Measurements from ENCODE around the gene SPARCL1. TPM values are rescaled to one million over a fixed set of nuclear protein-coding genes. Genes with fewer than 3 reads are reported as not detected.
"Not testable (repeated sequence)": the region's sequence is repeated elsewhere in the genome, so short reads cannot be mapped to it uniquely, and the experiment has no call there.

SPARCL1 gene
- total RNA-seq, 1 experiment from 2014 or later: not detected

- DNase-seq (ENCODE audit: low spot score): not testable (repeated sequence)
Observed at GRCh38 chr4:87446375-87446774, 82.8 kb downstream of the SPARCL1 start.

DNA sequence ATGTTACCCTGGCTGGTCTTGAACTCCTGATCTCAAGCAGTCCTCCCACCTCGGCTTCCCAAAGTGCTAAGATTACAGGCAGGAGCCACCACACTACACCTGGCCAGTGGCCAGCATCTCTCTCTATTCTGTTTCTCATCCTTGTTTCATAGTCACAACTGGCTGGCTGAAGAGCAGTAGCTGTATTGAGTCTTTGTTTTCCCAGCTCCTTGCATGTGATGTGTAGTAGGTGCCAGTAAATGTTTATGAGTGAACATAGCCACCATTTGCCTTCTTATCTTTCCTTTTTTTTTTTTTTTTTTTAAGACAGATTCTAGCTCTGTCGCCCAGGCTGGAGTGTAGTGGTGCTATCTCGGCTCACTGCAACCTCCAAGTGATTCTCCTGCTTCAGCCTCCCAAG lies 83.2 kb downstream of the SPARCL1 start:
- DNase-seq (ENCODE audit: low spot score): no peak

- DNase-seq (ENCODE audit: low spot score): no peak
Observed at GRCh38 chr4:87444741-87445140, 84.4 kb downstream of the SPARCL1 start.

- DNase-seq (ENCODE audit: low spot score): no peak
Observed at GRCh38 chr4:87442889-87443288, 86.3 kb downstream of the SPARCL1 start.

DNA sequence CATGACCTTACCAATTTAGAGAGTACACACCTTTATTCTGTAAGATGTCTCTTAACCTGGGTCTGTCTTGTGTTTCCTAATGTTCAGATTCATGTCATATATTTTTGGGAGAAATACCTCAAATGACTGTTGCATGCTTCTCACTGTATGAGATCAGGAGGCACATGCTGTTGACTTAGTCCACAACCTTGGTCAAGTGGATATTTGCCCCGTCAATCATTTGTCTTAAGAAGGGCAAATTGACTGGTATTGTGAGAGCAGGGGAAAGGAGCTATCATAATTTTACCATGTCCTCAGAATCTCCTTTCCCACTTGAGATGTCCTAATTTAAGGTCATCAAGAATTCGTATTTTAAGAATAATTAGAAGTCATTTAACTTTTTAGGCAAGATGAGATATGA lies 95.8 kb downstream of the SPARCL1 start:
- DNase-seq (ENCODE audit: low spot score): no peak

- no peak for DNase-seq (ENCODE audit: low spot score)
Observed at GRCh38 chr4:87430038-87430437, 99.1 kb downstream of the SPARCL1 start.

DNA sequence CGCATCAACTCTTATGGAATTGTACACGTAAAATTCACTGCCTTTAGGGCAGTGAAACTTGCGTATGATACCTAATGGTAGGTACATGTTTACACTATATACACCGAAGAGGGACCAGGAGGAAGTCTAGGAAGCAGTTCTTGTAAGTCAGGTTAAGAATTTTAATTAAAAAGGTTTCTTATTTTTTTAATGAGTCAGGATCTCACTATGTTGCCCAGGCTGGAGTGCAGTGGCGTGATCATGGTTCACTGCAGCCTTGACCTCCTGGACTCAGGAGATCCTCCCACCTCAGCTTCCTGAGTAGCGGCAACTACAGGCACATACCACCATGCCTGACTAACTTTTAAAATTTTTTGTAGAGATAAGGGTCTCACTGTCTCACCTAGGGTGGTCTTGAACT lies 100.2 kb downstream of the SPARCL1 start:
- DNase-seq (ENCODE audit: low spot score): no peak

DNA sequence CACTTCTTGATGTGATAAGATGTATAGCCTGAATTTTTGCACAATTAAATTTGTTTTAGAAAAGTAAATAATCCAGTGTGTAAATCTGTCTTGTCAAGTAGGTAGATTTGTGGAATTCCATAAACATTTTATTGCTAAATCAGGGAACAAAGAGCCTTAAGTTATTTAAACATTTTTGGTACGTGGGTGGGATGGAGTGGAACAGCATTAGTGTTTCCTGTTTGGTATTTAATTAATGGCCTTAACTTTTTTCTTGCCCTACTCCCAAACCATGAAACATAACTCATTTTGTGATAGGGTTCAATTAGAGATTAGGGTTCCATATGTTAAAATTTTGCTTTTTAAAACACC lies 101.7 kb downstream of the SPARCL1 start:
- DNase-seq (ENCODE audit: low spot score): no peak

GRCh38 chr4:87426865-87427517 lies 102.2 kb downstream of the SPARCL1 start:
- no peak for DNase-seq (ENCODE audit: low spot score)

DNA sequence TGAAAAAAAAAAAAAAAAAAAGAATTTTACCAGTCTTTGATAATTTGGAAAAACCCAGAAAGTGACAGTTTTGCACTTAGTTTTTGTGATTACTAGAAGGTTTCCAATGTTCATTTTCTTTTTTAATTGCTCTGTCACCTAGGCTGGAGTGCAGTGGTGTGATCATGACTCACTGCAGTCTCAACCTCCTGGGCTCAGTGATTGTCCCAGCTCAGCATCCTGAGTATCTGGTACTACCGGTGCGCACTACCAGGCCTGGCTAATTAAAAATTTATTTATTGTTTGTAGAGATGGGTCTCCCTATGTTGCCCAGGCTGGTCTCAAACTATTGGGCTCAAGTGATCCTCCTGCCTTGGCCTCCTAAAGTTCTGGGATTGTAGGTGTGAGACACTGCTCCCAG lies 103.5 kb downstream of the SPARCL1 start:
- peak; percentile 52 for DNase-seq (ENCODE audit: low spot score)

GRCh38 chr4:87424099-87424543 lies 105.1 kb downstream of the SPARCL1 start:
- DNase-seq (ENCODE audit: low spot score): not testable (repeated sequence)

Other genes starting within 250 kb of the SPARCL1 start
- 0.10 TPM in 1 of 2 replicates, not detected in the other for gene HSD17B13, start 206.5 kb downstream of the SPARCL1 start, total RNA-seq (2014; rRNA removed; shearing (Covaris generic))
- gene HSD17B11, start 138.2 kb downstream of the SPARCL1 start, total RNA-seq (2014; rRNA removed; shearing (Covaris generic)): 107 and 159 TPM in 2 replicates
- gene NUDT9, start 106.8 kb downstream of the SPARCL1 start, total RNA-seq (2014; rRNA removed; shearing (Covaris generic)): 13.3 and 16.3 TPM in 2 replicates
- gene DSPP, start 79.2 kb upstream of the SPARCL1 start, total RNA-seq (2014; rRNA removed; shearing (Covaris generic)): not detected in 2 replicates
- not detected in 2 replicates for gene DMP1, start 120.9 kb upstream of the SPARCL1 start, total RNA-seq (2014; rRNA removed; shearing (Covaris generic))

Measured in A172 (cell line).